NCI-H1048 (cell line): Measurements from ENCODE around the gene ATP5IF1.

ENCODE experiments used
- DNase-seq: peaks from one replicate; lab custom pipeline; 2025; lab: John Stamatoyannopoulos, UW

The ATP5IF1 gene

GRCh38 chr1:28265577-28265976 lies 29.7 kb downstream of the ATP5IF1 start:
- DNase-seq = no peak

GRCh38 chr1:28266920-28267322 lies 31.0 kb downstream of the ATP5IF1 start:
- no peak for DNase-seq

GRCh38 chr1:28267633-28268032 lies 31.7 kb downstream of the ATP5IF1 start:
- no peak for DNase-seq

- no peak for DNase-seq
These were observed 33.6 kb downstream of the ATP5IF1 start for GRCh38 chr1:28269529-28269928.

GRCh38 chr1:28272215-28272852 lies 36.4 kb downstream of the ATP5IF1 start:
- DNase-seq = no peak

GRCh38 chr1:28273216-28273860 lies 37.4 kb downstream of the ATP5IF1 start:
- DNase-seq = no peak

GRCh38 chr1:28278763-28279162 lies 42.8 kb downstream of the ATP5IF1 start:
- DNase-seq = no peak

- no peak for DNase-seq
These were observed 43.8 kb downstream of the ATP5IF1 start for GRCh38 chr1:28279721-28280120.

- DNase-seq = no peak
These were observed 44.6 kb downstream of the ATP5IF1 start for GRCh38 chr1:28280501-28280900.

- DNase-seq = no peak
These were observed 45.1 kb downstream of the ATP5IF1 start for GRCh38 chr1:28280977-28281381.

GRCh38 chr1:28281608-28282425 lies 45.9 kb downstream of the ATP5IF1 start:
- no peak for DNase-seq

- no peak for DNase-seq
These were observed 46.8 kb downstream of the ATP5IF1 start for GRCh38 chr1:28282426-28283407.

- DNase-seq = no peak
These were observed 50.2 kb downstream of the ATP5IF1 start for GRCh38 chr1:28286111-28286510.
